ENCODE data around the gene NOS2. TPM values are rescaled to one million over a fixed set of nuclear protein-coding genes. Genes with fewer than 3 reads are reported as not detected.

The NOS2 gene
- total and polyA plus RNA-seq, 4 donors = 0.30 to 2.2 (median 0.89) TPM

DNA sequence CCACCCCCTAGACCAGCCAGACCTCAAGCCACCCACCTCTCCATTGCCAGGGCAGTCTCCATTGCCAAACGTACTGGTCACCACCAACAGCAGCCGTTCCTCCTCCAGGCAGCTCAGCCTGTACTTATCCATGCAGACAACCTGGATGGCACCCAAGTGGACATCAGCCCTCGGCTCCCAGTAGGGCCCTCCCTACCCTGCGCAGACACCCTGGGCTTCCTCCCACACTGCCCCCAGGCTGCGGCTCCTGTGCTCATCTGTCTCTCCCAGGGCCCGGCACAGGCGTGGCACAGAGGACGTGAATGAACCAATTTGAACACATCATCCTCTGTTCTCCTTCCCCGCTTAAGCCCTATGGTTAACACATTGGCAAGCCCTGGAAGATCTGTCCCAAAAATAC lies 29.5 kb downstream of the NOS2 start:
- ATAC-seq (ENCODE audit: insufficient read depth, low FRiP score) = no peak
- no peak for DNase-seq
- 92 to 94% methylated on average over 9 of the region's 9 CpGs for WGBS, 2 donors

GRCh38 chr17:27768858-27769410 lies 31.4 kb downstream of the NOS2 start:
- Histone ChIP-seq H3K9me3 (ENCODE audit: control insufficient read depth in 4 of 4, insufficient read depth in 3 of 4, low read length in 3 of 4) (no peaks in the 10 kb centered on the region), H3K4me1 (ENCODE audit: control insufficient read depth in 5 of 5, insufficient read depth in 5 of 5, low read length in 5 of 5) (no peaks in the 10 kb centered on the region), H3K4me3 (no peak overlapping the region), H3K9ac (ENCODE audit: insufficient read depth in 1 of 2, low read length in 2 of 2) (no peak overlapping the region), H3K27me3 (ENCODE audit: control insufficient read depth in 3 of 3, insufficient read depth in 3 of 3, low read length in 2 of 3) (no peaks in the 10 kb centered on the region), H3K27ac (ENCODE audit: low read depth in 1 of 2, low read length in 1 of 2) (peak overlapping the region in 1 of 2 donors; percentile 26), H3K36me3 (ENCODE audit: control insufficient read depth in 4 of 4, insufficient read depth in 4 of 4, low read length in 4 of 4) (peaks cover 0 to 5% (median 0%) of the 10 kb centered on the region in 4 donors)
- ATAC-seq (ENCODE audit: insufficient read depth, low FRiP score) (no peak), DNase-seq (no peak)
- TF ChIP-seq, protein P1, sequence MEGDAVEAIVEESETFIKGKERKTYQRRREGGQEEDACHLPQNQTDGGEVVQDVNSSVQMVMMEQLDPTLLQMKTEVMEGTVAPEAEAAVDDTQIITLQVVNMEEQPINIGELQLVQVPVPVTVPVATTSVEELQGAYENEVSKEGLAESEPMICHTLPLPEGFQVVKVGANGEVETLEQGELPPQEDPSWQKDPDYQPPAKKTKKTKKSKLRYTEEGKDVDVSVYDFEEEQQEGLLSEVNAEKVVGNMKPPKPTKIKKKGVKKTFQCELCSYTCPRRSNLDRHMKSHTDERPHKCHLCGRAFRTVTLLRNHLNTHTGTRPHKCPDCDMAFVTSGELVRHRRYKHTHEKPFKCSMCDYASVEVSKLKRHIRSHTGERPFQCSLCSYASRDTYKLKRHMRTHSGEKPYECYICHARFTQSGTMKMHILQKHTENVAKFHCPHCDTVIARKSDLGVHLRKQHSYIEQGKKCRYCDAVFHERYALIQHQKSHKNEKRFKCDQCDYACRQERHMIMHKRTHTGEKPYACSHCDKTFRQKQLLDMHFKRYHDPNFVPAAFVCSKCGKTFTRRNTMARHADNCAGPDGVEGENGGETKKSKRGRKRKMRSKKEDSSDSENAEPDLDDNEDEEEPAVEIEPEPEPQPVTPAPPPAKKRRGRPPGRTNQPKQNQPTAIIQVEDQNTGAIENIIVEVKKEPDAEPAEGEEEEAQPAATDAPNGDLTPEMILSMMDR (IDR thresholded peaks at IDR 0.05; ENCODE audit: control extremely low read depth, extremely low read depth) = no peak
- WGBS, 2 donors = 93 to 97% methylated on average over 11 of the region's 11 CpGs

More for the DNA sequence above, 29.5 kb downstream of the NOS2 start:
- H3K4me1 ChIP-seq (ENCODE audit: control insufficient read depth in 5 of 5, insufficient read depth in 5 of 5, low read length in 5 of 5) = no peaks in the 10 kb centered on the region
- no peaks in the 10 kb centered on the region for H3K9me3 ChIP-seq (ENCODE audit: control insufficient read depth in 4 of 4, insufficient read depth in 3 of 4, low read length in 3 of 4)
- H3K27ac ChIP-seq (ENCODE audit: low read depth in 1 of 2, low read length in 1 of 2) = no peak overlapping the region
- H3K36me3 ChIP-seq (ENCODE audit: control insufficient read depth in 4 of 4, insufficient read depth in 4 of 4, low read length in 4 of 4) = peaks cover 0 to 5% (median 0%) of the 10 kb centered on the region in 4 donors
- no peak overlapping the region for H3K9ac ChIP-seq (ENCODE audit: insufficient read depth in 1 of 2, low read length in 2 of 2)
- no peaks in the 10 kb centered on the region for H3K27me3 ChIP-seq (ENCODE audit: control insufficient read depth in 3 of 3, insufficient read depth in 3 of 3, low read length in 2 of 3)
- TF ChIP-seq, protein P1 (IDR thresholded peaks at IDR 0.05; ENCODE audit: control extremely low read depth, extremely low read depth) = no peak
- H3K4me3 ChIP-seq = no peak overlapping the region

- H3K9me3 ChIP-seq (ENCODE audit: control insufficient read depth in 4 of 4, insufficient read depth in 3 of 4, low read length in 3 of 4) = no peaks in the 10 kb centered on the region
- no peak for DNase-seq
- no peak overlapping the region for H3K9ac ChIP-seq (ENCODE audit: insufficient read depth in 1 of 2, low read length in 2 of 2)
- peaks cover 0 to 2% (median 0%) of the 10 kb centered on the region in 4 donors for H3K36me3 ChIP-seq (ENCODE audit: control insufficient read depth in 4 of 4, insufficient read depth in 4 of 4, low read length in 4 of 4)
- 91 to 92% methylated on average over 12 of the region's 12 CpGs for WGBS, 2 donors
- TF ChIP-seq, protein P1 (IDR thresholded peaks at IDR 0.05; ENCODE audit: control extremely low read depth, extremely low read depth) = no peak
- no peaks in the 10 kb centered on the region for H3K4me1 ChIP-seq (ENCODE audit: control insufficient read depth in 5 of 5, insufficient read depth in 5 of 5, low read length in 5 of 5)
- H3K4me3 ChIP-seq = no peak overlapping the region
- H3K27me3 ChIP-seq (ENCODE audit: control insufficient read depth in 3 of 3, insufficient read depth in 3 of 3, low read length in 2 of 3) = no peaks in the 10 kb centered on the region
- ATAC-seq (ENCODE audit: insufficient read depth, low FRiP score) = no peak
- H3K27ac ChIP-seq (ENCODE audit: low read depth in 1 of 2, low read length in 1 of 2) = no peak overlapping the region
Observed at GRCh38 chr17:27766438-27766837, 33.9 kb downstream of the NOS2 start.

- Histone ChIP-seq H3K4me1 (ENCODE audit: control insufficient read depth in 5 of 5, insufficient read depth in 5 of 5, low read length in 5 of 5) (no peaks in the 10 kb centered on the region), H3K36me3 (ENCODE audit: control insufficient read depth in 4 of 4, insufficient read depth in 4 of 4, low read length in 4 of 4) (peaks cover 0 to 2% (median 0%) of the 10 kb centered on the region in 4 donors), H3K4me3 (no peak overlapping the region), H3K9ac (ENCODE audit: insufficient read depth in 1 of 2, low read length in 2 of 2) (no peak overlapping the region), H3K27ac (ENCODE audit: low read depth in 1 of 2, low read length in 1 of 2) (no peak overlapping the region), H3K27me3 (ENCODE audit: control insufficient read depth in 3 of 3, insufficient read depth in 3 of 3, low read length in 2 of 3) (no peaks in the 10 kb centered on the region), H3K9me3 (ENCODE audit: control insufficient read depth in 4 of 4, insufficient read depth in 3 of 4, low read length in 3 of 4) (no peaks in the 10 kb centered on the region)
- DNase-seq (no peak), ATAC-seq (ENCODE audit: insufficient read depth, low FRiP score) (no peak)
- 91 to 95% methylated on average over 9 of the region's 9 CpGs for WGBS, 2 donors
- TF ChIP-seq, protein P1 (IDR thresholded peaks at IDR 0.05; ENCODE audit: control extremely low read depth, extremely low read depth) = no peak
Observed at GRCh38 chr17:27765353-27765752, 35.0 kb downstream of the NOS2 start.
